Measurements from ENCODE around the gene GLIS1.

Gene GLIS1

DNA sequence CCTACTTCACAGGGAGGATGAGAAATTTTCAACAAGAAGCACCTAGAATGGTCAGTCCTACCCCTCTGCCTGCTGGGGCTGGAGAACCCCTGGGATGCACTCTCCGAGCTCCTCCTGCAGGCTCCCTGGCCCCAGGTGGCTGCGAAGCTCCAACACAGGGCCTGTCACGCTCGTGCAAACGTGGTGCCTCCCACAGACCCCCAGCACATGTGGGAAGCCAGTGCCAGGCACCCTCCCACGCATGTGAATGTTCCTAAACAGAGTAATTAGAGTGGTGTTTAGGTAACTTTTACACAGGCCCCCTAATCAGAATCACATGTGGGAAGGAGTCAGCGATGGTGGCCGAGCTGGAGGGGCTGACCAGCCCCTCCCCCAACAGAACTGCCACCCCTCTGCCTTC, 28.4 kb downstream of the GLIS1 start:
- CTCF ChIA-PET = no interaction called here
- DNase-seq (ENCODE audit: low read depth, low spot score) = no peak
- POLR2A ChIA-PET = no interaction called here
- no peak overlapping the region for H3K4me3 ChIP-seq (ENCODE audit: low read depth, low read length)
- TF ChIP-seq, protein P1, sequence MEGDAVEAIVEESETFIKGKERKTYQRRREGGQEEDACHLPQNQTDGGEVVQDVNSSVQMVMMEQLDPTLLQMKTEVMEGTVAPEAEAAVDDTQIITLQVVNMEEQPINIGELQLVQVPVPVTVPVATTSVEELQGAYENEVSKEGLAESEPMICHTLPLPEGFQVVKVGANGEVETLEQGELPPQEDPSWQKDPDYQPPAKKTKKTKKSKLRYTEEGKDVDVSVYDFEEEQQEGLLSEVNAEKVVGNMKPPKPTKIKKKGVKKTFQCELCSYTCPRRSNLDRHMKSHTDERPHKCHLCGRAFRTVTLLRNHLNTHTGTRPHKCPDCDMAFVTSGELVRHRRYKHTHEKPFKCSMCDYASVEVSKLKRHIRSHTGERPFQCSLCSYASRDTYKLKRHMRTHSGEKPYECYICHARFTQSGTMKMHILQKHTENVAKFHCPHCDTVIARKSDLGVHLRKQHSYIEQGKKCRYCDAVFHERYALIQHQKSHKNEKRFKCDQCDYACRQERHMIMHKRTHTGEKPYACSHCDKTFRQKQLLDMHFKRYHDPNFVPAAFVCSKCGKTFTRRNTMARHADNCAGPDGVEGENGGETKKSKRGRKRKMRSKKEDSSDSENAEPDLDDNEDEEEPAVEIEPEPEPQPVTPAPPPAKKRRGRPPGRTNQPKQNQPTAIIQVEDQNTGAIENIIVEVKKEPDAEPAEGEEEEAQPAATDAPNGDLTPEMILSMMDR (IDR thresholded peaks at IDR 0.05; ENCODE audit: insufficient read depth, low read length, missing control alignments) = no peak

DNA sequence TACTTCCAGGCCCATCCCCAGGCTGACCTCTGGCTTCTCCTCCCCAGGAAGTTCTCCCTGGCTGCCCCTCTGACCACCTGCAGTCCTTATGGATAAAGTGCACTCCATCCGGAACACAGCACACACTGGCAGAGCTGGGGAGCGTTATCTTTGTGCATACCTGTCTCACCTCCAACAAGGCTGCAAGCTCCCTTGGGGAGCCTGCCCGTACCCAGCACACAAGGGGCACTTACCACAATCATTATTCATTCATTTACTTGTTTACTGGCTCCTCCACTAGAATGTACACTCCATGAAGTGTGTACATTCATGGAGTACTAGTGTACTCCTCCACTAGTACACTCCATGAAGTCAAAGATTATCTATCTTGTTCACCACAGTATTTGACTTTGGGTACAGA, 30.3 kb downstream of the GLIS1 start:
- no peak overlapping the region for H3K4me3 ChIP-seq (ENCODE audit: low read depth, low read length)
- ChIA-PET CTCF (no interaction called here), POLR2A (no interaction called here)
- TF ChIP-seq, protein P1 (IDR thresholded peaks at IDR 0.05; ENCODE audit: insufficient read depth, low read length, missing control alignments) = no peak
- no peak for DNase-seq (ENCODE audit: low read depth, low spot score)

DNA sequence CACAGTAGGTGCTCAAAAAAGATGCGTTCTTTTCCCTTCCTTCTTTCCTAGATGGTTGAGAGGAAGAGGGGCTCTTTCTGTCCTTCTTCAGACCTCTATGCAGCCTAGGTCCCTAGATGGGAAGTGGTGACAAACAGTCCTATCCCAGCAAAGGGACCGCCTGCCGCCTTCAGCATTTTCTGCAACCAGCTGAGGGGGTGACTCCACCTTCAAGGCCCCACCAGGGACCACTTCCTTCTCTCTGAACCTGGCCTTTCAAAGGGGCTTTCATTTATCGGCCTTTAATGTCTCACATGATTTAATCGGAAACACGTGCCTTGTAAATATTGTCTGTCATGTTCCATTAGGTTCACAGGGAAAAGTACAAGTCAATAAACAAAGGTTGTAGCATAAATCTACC, 32.6 kb downstream of the GLIS1 start:
- POLR2A ChIA-PET = no interaction called here
- TF ChIP-seq, protein P1 (IDR thresholded peaks at IDR 0.05; ENCODE audit: insufficient read depth, low read length, missing control alignments) = no peak
- CTCF ChIA-PET = interaction anchor here (2.3 kb wide), 1 partner anchor 10 kb away, joined by 16 read pairs; no protein-coding TSS in a partner anchor
- no peak overlapping the region for H3K4me3 ChIP-seq (ENCODE audit: low read depth, low read length)
- no peak for DNase-seq (ENCODE audit: low read depth, low spot score)

DNA sequence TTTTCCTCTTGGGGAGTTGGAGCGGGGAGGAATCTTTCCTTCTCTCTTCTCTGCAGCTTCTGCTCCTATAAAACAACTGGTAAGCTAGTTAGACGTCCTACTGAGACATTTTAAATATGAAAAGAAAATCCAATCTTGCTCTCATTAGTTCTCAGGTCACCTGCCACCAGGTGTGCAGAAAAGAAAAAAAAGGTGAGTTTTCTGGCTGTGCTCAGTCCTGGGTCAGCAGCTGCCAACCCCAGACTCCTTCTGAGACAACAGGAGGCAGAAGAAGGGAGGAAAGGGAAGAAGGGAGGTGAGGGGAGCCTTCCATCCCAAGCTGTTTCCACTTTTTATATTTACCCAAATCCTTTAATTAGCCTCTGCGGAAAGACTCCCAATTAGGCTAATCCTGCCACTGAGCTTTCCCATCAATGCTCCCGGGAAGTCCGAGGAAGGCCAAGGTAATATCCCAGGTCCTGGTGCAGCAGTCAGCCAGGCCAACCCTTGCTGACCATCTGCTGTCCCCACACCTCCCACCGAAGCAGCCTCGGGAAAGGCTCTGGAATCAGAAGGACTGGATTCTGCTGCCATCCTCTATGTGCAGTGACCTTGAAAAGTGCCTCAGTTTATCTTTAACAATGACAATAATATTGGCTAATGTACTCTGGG, 33.4 kb downstream of the GLIS1 start:
- TF ChIP-seq, protein P1 (IDR thresholded peaks at IDR 0.05; ENCODE audit: insufficient read depth, low read length, missing control alignments) = no peak
- H3K4me3 ChIP-seq (ENCODE audit: low read depth, low read length) = no peak overlapping the region
- CTCF ChIA-PET = interaction anchor here (2.3 kb wide), 1 partner anchor 10 kb away, joined by 16 read pairs; no protein-coding TSS in a partner anchor
- POLR2A ChIA-PET = no interaction called here
- no peak for DNase-seq (ENCODE audit: low read depth, low spot score)

DNA sequence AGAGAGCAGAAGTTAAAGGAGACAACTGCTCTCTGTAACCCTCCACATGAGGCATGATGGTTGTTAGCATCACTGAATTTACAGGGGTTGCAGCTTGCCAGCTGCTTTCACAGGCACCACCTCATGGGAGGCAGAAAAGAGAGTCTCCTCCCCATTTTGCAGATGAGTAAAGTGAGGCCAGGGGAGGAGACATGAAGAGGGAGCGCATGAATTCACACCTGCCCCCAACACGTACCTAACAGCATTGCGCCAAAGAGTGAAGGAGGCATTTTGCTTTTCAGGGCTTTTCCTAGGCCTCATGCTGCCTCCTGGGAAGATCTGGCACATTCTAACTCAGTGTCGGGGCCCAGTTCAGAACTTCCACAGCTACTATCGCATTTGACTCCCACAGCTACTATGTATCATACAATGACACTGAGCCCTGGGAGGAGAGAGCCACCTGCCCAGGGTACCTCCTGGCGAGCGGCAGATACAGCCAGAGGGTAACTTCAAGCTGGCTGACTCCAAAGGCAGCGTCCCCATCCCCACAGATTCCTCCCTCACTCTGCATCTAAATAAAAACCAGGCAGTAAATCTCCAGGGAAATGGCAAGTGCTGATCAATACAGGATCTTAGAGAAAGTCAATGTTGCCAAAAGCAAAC, 34.0 kb downstream of the GLIS1 start:
- TF ChIP-seq, protein P1 (IDR thresholded peaks at IDR 0.05; ENCODE audit: insufficient read depth, low read length, missing control alignments) = no peak
- POLR2A ChIA-PET = no interaction called here
- no peak for DNase-seq (ENCODE audit: low read depth, low spot score)
- CTCF ChIA-PET = interaction anchor here (0.6 kb wide), 1 partner anchor 44 kb away, joined by 3 read pairs; no protein-coding TSS in a partner anchor
- no peak overlapping the region for H3K4me3 ChIP-seq (ENCODE audit: low read depth, low read length)

DNA sequence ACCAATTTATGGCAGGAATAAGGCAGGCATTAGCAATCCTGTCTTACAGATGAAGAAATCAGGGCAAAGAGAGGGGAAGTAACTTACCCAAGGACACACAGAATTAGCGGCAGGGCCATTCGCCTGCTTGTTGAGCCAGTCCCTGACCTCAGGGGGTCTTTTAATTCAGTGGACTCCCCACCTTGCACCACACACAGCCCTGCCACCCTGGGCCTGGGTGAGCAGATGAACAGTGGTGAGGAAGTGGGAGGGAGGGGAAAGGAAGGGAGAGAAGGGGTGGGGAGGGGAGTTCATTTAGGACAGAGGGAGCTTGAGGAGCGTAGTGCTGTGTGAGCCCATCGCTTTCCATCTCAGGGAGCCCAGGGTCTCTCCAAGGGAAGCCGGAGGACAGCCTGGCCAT, 34.7 kb downstream of the GLIS1 start:
- TF ChIP-seq, protein P1 (IDR thresholded peaks at IDR 0.05; ENCODE audit: insufficient read depth, low read length, missing control alignments) = no peak
- CTCF ChIA-PET = interaction anchor here (0.6 kb wide), 1 partner anchor 45 kb away, joined by 3 read pairs; no protein-coding TSS in a partner anchor
- H3K4me3 ChIP-seq (ENCODE audit: low read depth, low read length) = no peak overlapping the region
- DNase-seq (ENCODE audit: low read depth, low spot score) = no peak
- POLR2A ChIA-PET = no interaction called here
